Measurements from ENCODE around the gene BPI.

GRCh38 chr20:38349856-38350255 is 45.9 kb downstream of the BPI start:
- TF ChIP-seq CTCF (IDR thresholded peaks at IDR 0.05) (no peak), POLR2A (IDR thresholded peaks at IDR 0.05; ENCODE audit: low read depth) (no peak)
